ENCODE results near the gene S100A4. TPM values are rescaled to one million over a fixed set of nuclear protein-coding genes. Genes with fewer than 3 reads are reported as not detected.

The S100A4 gene
- total RNA-seq, 1 experiment from 2014 or later = 384 TPM

GRCh38 chr1:153519242-153519641 is 26.4 kb downstream of the S100A4 start:
- intact Hi-C loops (cut with micrococcal nuclease) = no loop called here
- no peak for TF ChIP-seq SRF (IDR thresholded peaks at IDR 0.05; ENCODE audit: low read depth)
- no peak for TF ChIP-seq EGR1 (IDR thresholded peaks at IDR 0.05; ENCODE audit: low read depth)
- TF ChIP-seq EZH2phosphoT487 (IDR thresholded peaks at IDR 0.05; ENCODE audit: borderline replicate concordance) = no peak
- no peak for TF ChIP-seq ZNF274 (IDR thresholded peaks at IDR 0.05; ENCODE audit: low read depth, low read length)
- TF ChIP-seq POLR2AphosphoS5 (IDR thresholded peaks at IDR 0.05; ENCODE audit: low read depth, low read length) = no peak
- TF ChIP-seq YY1 (IDR thresholded peaks at IDR 0.05; ENCODE audit: extremely low read depth, insufficient replicate concordance, low read depth, low read length) = no peak
- TF ChIP-seq ZFX (IDR thresholded peaks at IDR 0.05) = no peak
- no peak for TF ChIP-seq POLR2A (IDR thresholded peaks at IDR 0.05; ENCODE audit: borderline replicate concordance, extremely low read depth, insufficient read depth, insufficient read length)
- Histone ChIP-seq H3K9ac (ENCODE audit: low read length) (no peak overlapping the region), H2AFZ (ENCODE audit: low read depth, low read length, poor library complexity, severe bottlenecking) (no peak overlapping the region), H3K9me2 (ENCODE audit: insufficient read depth) (no peaks in the 10 kb centered on the region), H3K27me3 (ENCODE audit: insufficient read depth, low read length) (no peaks in the 10 kb centered on the region), H3K79me2 (ENCODE audit: insufficient read depth, low read length) (no peaks in the 10 kb centered on the region), H4K20me1 (ENCODE audit: insufficient read depth) (no peaks in the 10 kb centered on the region), H3K4me2 (ENCODE audit: low read length) (no peak overlapping the region), H3K4me1 (ENCODE audit: control insufficient read depth in 1 of 2, insufficient read depth in 2 of 2, low read length in 2 of 2) (peaks cover 29 to 43% of the 10 kb centered on the region in 2 experiments), H3K36me3 (ENCODE audit: control insufficient read depth in 1 of 2, insufficient read depth in 2 of 2, low read length in 2 of 2) (no peaks in the 10 kb centered on the region), H3K9me3 (ENCODE audit: control insufficient read depth in 1 of 2, insufficient read depth in 1 of 2, low read depth in 1 of 2, low read length in 2 of 2) (no peaks in the 10 kb centered on the region), H3K4me3 (replicated peaks in 1 of 2; ENCODE audit: low read depth in 1 of 2, low read length in 2 of 2) (no peak overlapping the region), H3K27ac (ENCODE audit: low read depth, low read length) (no peak overlapping the region)
- ChIA-PET CTCF (interaction anchor here (2.7 kb wide), 1 partner anchor 13 kb away, joined by 20 read pairs; no protein-coding TSS in a partner anchor), RAD21 (ENCODE audit: low non-redundant PET in 1 of 2, low total read pairs in 2 of 2, uncharacterized antibody in 2 of 2, unreplicated experiment in 2 of 2) (no interaction called here), POLR2A (interaction anchor here (2.3 to 4.8 kb wide), 2 partner anchors 14 to 47 kb away, joined by 5 to 51 read pairs; partner anchors contain the start of gene S100A6)
- DNase-seq (ENCODE audit: low read depth, low spot score) (no peak), ATAC-seq (no peak)
- no TSS peak for BruUV-seq (replicated peaks)

GRCh38 chr1:153515504-153516394 is 29.9 kb downstream of the S100A4 start:
- Histone ChIP-seq H3K4me2 (ENCODE audit: low read length) (peak overlapping the region; percentile 72), H3K9me3 (ENCODE audit: control insufficient read depth in 1 of 2, insufficient read depth in 1 of 2, low read depth in 1 of 2, low read length in 2 of 2) (no peaks in the 10 kb centered on the region), H4K20me1 (ENCODE audit: insufficient read depth) (no peaks in the 10 kb centered on the region), H3K79me2 (ENCODE audit: insufficient read depth, low read length) (no peaks in the 10 kb centered on the region), H2AFZ (ENCODE audit: low read depth, low read length, poor library complexity, severe bottlenecking) (no peak overlapping the region), H3K36me3 (ENCODE audit: control insufficient read depth in 1 of 2, insufficient read depth in 2 of 2, low read length in 2 of 2) (no peaks in the 10 kb centered on the region), H3K27ac (ENCODE audit: low read depth, low read length) (peak overlapping the region; percentile 73), H3K9ac (ENCODE audit: low read length) (peak overlapping the region; percentile 57), H3K9me2 (ENCODE audit: insufficient read depth) (no peaks in the 10 kb centered on the region), H3K27me3 (ENCODE audit: insufficient read depth, low read length) (no peaks in the 10 kb centered on the region), H3K4me3 (replicated peaks in 1 of 2; ENCODE audit: low read depth in 1 of 2, low read length in 2 of 2) (peak overlapping the region in 1 of 2 experiments; percentile 24; a peak in 1 of 4 replicates), H3K4me1 (ENCODE audit: control insufficient read depth in 1 of 2, insufficient read depth in 2 of 2, low read length in 2 of 2) (peaks cover 33 to 70% of the 10 kb centered on the region in 2 experiments)
- POLR2A ChIA-PET = interaction anchor here (0.7 to 1.8 kb wide), 7 partner anchors 9 to 156 kb away, joined by 3 to 10 read pairs (median 4); partner anchors contain the start of genes ILF2 and S100A4
- TSS peak; percentile 74 for BruUV-seq (replicated peaks)
- intact Hi-C loops (cut with micrococcal nuclease) = no loop called here
- RAD21 ChIA-PET (ENCODE audit: low non-redundant PET in 1 of 2, low total read pairs in 2 of 2, uncharacterized antibody in 2 of 2, unreplicated experiment in 2 of 2) = interaction anchor here (0.6 to 1.5 kb wide), 6 partner anchors 51 to 271 kb away, joined by 3 to 6 read pairs (median 4); no protein-coding TSS in a partner anchor
- TF ChIP-seq TCF7L2 (IDR thresholded peaks at IDR 0.05; ENCODE audit: borderline replicate concordance, extremely low read depth, insufficient read depth, insufficient read length) (no peak), SP1 (IDR thresholded peaks at IDR 0.05; ENCODE audit: low read depth) (peak; percentile 74), CBX3 (IDR thresholded peaks at IDR 0.05; ENCODE audit: low read depth) (0 out of 2 replicates have a peak, but pooled peaks have one; percentile 41), ZNF274 (IDR thresholded peaks at IDR 0.05; ENCODE audit: low read depth, low read length) (no peak), CEBPB (IDR thresholded peaks at IDR 0.05; ENCODE audit: low read depth) (peak; percentile 94), POLR2AphosphoS5 (IDR thresholded peaks at IDR 0.05; ENCODE audit: low read depth, low read length) (peak; percentile 91), REST (IDR thresholded peaks at IDR 0.05; ENCODE audit: low read depth) (no peak)
- ATAC-seq (peak; percentile 85), DNase-seq (ENCODE audit: low read depth, low spot score) (no peak)
- CTCF ChIA-PET = interaction anchor here (0.8 to 1.8 kb wide), 6 partner anchors 9 to 57 kb away, joined by 3 to 10 read pairs (median 4); no protein-coding TSS in a partner anchor
